Lung (tissue), 12 donors: ENCODE data around the gene CHSY1. TPM values are rescaled to one million over a fixed set of nuclear protein-coding genes. Genes with fewer than 3 reads are reported as not detected.
A peak's percentile ranks its signal among the peaks of the same experiment; 100 is the strongest.

Experiments used
- ATAC-seq: fragments of 200-7000 bp; cut with Tn5 transposase; one replicate; pipeline ENCODE4 v1.9.1; 2020; ENCODE audit warnings: moderate number of reproducible peaks; ENCODE audit not compliant: insufficient read depth, low FRiP score
- DNase-seq, 3 donors: peaks; one replicate each; pipeline ENCODE4 v3.0.0-alpha.2; 2013 to 2017
- H3K27ac ChIP-seq, 2 donors: one replicate each; pipeline ENCODE4 v1.5.1; 2013; ENCODE audit warnings: mild to moderate bottlenecking in 2 of 2, moderate library complexity in 2 of 2, control low read depth in 1 of 2, inconsistent platforms in 1 of 2, low read depth in 1 of 2, low read length in 1 of 2
- H3K27me3 ChIP-seq, 3 donors: one replicate each; pipeline ENCODE4 v1.5.1; 2013; ENCODE audit warnings: low read length in 2 of 3; ENCODE audit not compliant: control insufficient read depth in 3 of 3, insufficient read depth in 3 of 3
- H3K36me3 ChIP-seq, 4 donors: one replicate each; pipeline ENCODE4 v1.5.1; 2013; ENCODE audit warnings: low read length in 4 of 4, mild to moderate bottlenecking in 1 of 4, moderate library complexity in 1 of 4; ENCODE audit not compliant: control insufficient read depth in 4 of 4, insufficient read depth in 4 of 4
- H3K4me1 ChIP-seq, 5 donors: one replicate each; pipeline ENCODE4 v1.5.1; 2013; ENCODE audit warnings: low read length in 5 of 5, mild to moderate bottlenecking in 2 of 5, moderate library complexity in 1 of 5; ENCODE audit not compliant: control insufficient read depth in 5 of 5, insufficient read depth in 5 of 5
- H3K4me3 ChIP-seq: one replicate; pipeline ENCODE4 v1.5.1; 2013; ENCODE audit warnings: mild to moderate bottlenecking, control low read depth, moderate library complexity
- H3K9ac ChIP-seq, 2 donors: one replicate each; pipeline ENCODE4 v1.5.1; 2013; ENCODE audit warnings: low read length in 2 of 2, control low read depth in 1 of 2; ENCODE audit not compliant: insufficient read depth in 1 of 2
- H3K9me3 ChIP-seq, 4 donors: one replicate each; pipeline ENCODE4 v1.5.1; 2013; ENCODE audit warnings: low read length in 3 of 4, mild to moderate bottlenecking in 1 of 4, moderate library complexity in 1 of 4; ENCODE audit not compliant: control insufficient read depth in 4 of 4, insufficient read depth in 3 of 4
- CTCF ChIP-seq: IDR thresholded peaks from 2 replicates; pipeline ENCODE4 v1.5.1; 2012; ENCODE audit warnings: mild to moderate bottlenecking; ENCODE audit errors: control extremely low read depth, extremely low read depth
- WGBS, 2 donors: extraction: QIAGEN DNeasy Blood & Tissue Kit; methylation state at CpG; one replicate each; pipeline ENCODE4 v1.1.7; 2013; 5-methylcytosine and 5-hydroxymethylcytosine counted together
- polyA plus RNA-seq, 2 donors: library from polyadenylated mRNA; stranded (reverse); fragments of 200-250 nt; gene quantifications; one replicate each; pipeline ENCODE4 v1.2.1, GENCODE V29; 2013
- total RNA-seq, 2 donors: library from RNA; depleted of rRNA in 1 of 2; stranded (reverse); fragments of >200 nt in 1 of 2; gene quantifications; one replicate each; pipeline ENCODE4 v1.2.1, GENCODE V29; 2014 to 2021
- donor health status: control.
- donor health status: control.
- donor health status: Bipolar disorder and iron deficiency.
- donor health status: healthy.
- donor health status: DM: yes; HTN: yes; CAD: no.

The CHSY1 gene
- total and polyA plus RNA-seq, 4 donors: 11.8 to 52.2 (median 30.4) TPM

GRCh38 chr15:101242999-101243336, 8.9 kb downstream of the CHSY1 start:
- ATAC-seq (no peak), DNase-seq (no peak)
- Histone ChIP-seq H3K4me3 (no peak overlapping the region), H3K36me3 (peaks cover 0 to 12% (median 4%) of the 10 kb centered on the region in 4 donors), H3K9me3 (no peaks in the 10 kb centered on the region), H3K9ac (no peak overlapping the region), H3K27me3 (no peaks in the 10 kb centered on the region), H3K27ac (peak overlapping the region in 1 of 2 donors; percentile 5), H3K4me1 (peaks cover 20 to 66% (median 47%) of the 10 kb centered on the region in 5 donors)
- 26 to 38% methylated on average over 6 of the region's 6 CpGs for WGBS, 2 donors
- no peak for TF ChIP-seq CTCF

DNA sequence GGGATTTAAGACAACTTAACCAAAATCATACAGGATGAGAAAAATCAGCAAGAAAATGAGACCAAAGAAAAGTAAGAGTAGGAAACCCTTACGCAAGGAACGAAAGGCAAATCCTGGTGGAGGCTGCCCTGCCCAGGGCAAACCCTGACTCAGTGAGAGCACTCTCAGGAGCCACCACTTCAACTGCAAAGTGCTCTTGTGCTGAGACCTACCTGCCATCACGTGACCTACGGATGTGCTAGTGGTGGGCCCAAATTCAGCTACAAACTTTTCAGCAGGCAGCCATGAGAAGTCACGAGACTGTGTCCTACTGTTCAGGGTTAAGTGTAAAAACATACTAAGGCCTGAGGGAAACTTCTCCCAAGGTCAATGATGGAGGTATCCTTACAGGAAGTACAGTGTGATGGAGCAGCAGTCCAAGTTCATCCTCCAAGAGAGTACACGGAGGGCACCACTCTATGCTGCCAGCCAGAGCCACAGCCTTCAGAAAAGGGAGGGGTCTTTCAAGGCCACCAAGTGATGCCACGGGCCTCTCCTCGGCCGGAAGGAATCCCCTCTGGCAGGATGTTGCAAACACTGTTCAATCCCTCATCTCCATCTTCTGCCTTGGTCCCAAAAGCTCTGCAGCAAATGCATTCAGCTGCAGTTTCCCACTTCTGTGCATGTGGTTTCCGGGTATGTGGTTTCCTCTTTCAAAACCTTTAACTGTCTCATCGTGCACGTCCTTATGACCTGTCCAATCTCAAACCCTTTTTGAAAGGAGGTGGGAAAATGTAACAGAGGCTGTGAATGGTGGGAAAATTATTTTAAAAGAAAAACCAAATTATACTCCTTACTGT, 9.5 kb downstream of the CHSY1 start:
- WGBS, 2 donors: 17 to 27% methylated on average over 12 of the region's 12 CpGs
- no peak for DNase-seq
- H3K4me3 ChIP-seq: no peak overlapping the region

DNA sequence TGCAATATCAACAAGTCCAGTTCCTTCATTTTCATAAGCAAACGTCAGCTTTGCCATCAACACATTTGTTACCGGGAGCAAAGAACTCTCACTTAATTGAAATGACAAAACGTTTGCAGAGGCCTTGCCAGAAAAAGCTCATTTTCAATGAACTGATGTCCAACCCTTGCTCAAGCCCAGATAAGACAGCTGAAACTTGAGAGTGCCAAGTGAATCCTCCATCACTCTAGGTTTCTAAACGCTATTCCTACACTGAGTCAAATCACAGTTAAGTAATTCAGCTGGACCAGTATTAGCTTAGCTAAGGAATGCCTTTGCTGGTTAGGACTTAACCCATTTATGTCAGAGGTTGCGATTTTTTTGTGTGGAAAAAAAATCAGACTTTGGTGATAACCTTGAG, 11.5 kb downstream of the CHSY1 start:
- Histone ChIP-seq H3K4me1 (peaks cover 14 to 75% (median 40%) of the 10 kb centered on the region in 5 donors), H3K36me3 (peaks cover under 1 to 7% (median 3%) of the 10 kb centered on the region in 4 donors), H3K9me3 (no peaks in the 10 kb centered on the region), H3K4me3 (no peak overlapping the region), H3K27me3 (no peaks in the 10 kb centered on the region), H3K27ac (no peak overlapping the region), H3K9ac (no peak overlapping the region)
- ATAC-seq (no peak), DNase-seq (peak; percentile 63 to 98 (median 92))
- TF ChIP-seq CTCF: no peak
- WGBS, 2 donors: 46 to 48% methylated on average over 5 of the region's 5 CpGs

More for the DNA sequence above, 9.5 kb downstream of the CHSY1 start:
- Histone ChIP-seq H3K27ac (peak overlapping the region; percentile 26 to 77), H3K9ac (no peak overlapping the region), H3K4me1 (peaks cover 16 to 71% (median 42%) of the 10 kb centered on the region in 5 donors), H3K36me3 (peaks cover 0 to 9% (median 3%) of the 10 kb centered on the region in 4 donors), H3K27me3 (no peaks in the 10 kb centered on the region), H3K9me3 (no peaks in the 10 kb centered on the region)
- no peak for TF ChIP-seq CTCF
- peak; percentile 48 for ATAC-seq
